Kidney tubule cell (primary cell): ENCODE measurements around the gene RTP5.
"Not testable (repeated sequence)": the region's sequence is repeated elsewhere in the genome, so short reads cannot be mapped to it uniquely, and the experiment has no call there.

Experiments used
- DNase-seq: peaks from one replicate; pipeline ENCODE4 v3.0.0-alpha.2; 2018; ENCODE audit warnings: low spot score

RTP5 gene

GRCh38 chr2:241902357-241902991 lies 32.9 kb downstream of the RTP5 start:
- DNase-seq, result no peak

- DNase-seq, result no peak
Observed at GRCh38 chr2:241903121-241904010, 33.8 kb downstream of the RTP5 start.

GRCh38 chr2:241904011-241904718 lies 34.6 kb downstream of the RTP5 start:
- no peak for DNase-seq

- no peak for DNase-seq
Observed at GRCh38 chr2:241904791-241905710, 35.5 kb downstream of the RTP5 start.

GRCh38 chr2:241905716-241906377 lies 36.3 kb downstream of the RTP5 start:
- DNase-seq, result no peak

GRCh38 chr2:241906378-241906770 lies 36.8 kb downstream of the RTP5 start:
- DNase-seq, result not testable (repeated sequence)

- no peak for DNase-seq
Observed at GRCh38 chr2:241906826-241907570, 37.5 kb downstream of the RTP5 start.

GRCh38 chr2:241907831-241908230 lies 38.3 kb downstream of the RTP5 start:
- not testable (repeated sequence) for DNase-seq

- DNase-seq, result no peak
Observed at GRCh38 chr2:241908686-241909420, 39.3 kb downstream of the RTP5 start.

GRCh38 chr2:241909769-241910168 lies 40.2 kb downstream of the RTP5 start:
- no peak for DNase-seq

GRCh38 chr2:241910604-241911520 lies 41.3 kb downstream of the RTP5 start:
- DNase-seq, result no peak

GRCh38 chr2:241911551-241911950 lies 42.0 kb downstream of the RTP5 start:
- no peak for DNase-seq

GRCh38 chr2:241912021-241912555 lies 42.6 kb downstream of the RTP5 start:
- DNase-seq, result no peak

- no peak for DNase-seq
Observed at GRCh38 chr2:241913703-241914102, 44.2 kb downstream of the RTP5 start.

GRCh38 chr2:241914542-241914941 lies 45.0 kb downstream of the RTP5 start:
- no peak for DNase-seq

- DNase-seq, result not testable (repeated sequence)
Observed at GRCh38 chr2:241921631-241922030, 52.1 kb downstream of the RTP5 start.

GRCh38 chr2:241922411-241922810 lies 52.9 kb downstream of the RTP5 start:
- DNase-seq, result no peak
